GM23248 (cell line): ENCODE measurements around the gene KIAA2012. TPM values are rescaled to one million over a fixed set of nuclear protein-coding genes. Genes with fewer than 3 reads are reported as not detected.

Experiments
- DNase-seq: peaks from one replicate; pipeline ENCODE4 v3.0.0-alpha.2; 2015
- H2AFZ ChIP-seq: fragments of 200-600 bp; sonication (generic); 2 replicates; pipeline ENCODE4 v1.6.1; 2016; ENCODE audit warnings: antibody characterized with exemption
- H3F3A ChIP-seq: fragments of 200-600 bp; sonication (generic); 2 replicates; pipeline ENCODE4 v1.6.1; 2016; ENCODE audit warnings: mild to moderate bottlenecking, antibody characterized with exemption, mixed run types; ENCODE audit not compliant: insufficient read depth
- H3K27ac ChIP-seq: fragments of 200-600 bp; sonication (generic); 2 replicates; pipeline ENCODE4 v1.5.1; 2016; ENCODE audit warnings: mild to moderate bottlenecking
- H3K27me3 ChIP-seq: fragments of 200-600 bp; sonication (generic); replicated peaks from 2 replicates; pipeline ENCODE4 v1.6.1; 2016; ENCODE audit warnings: mild to moderate bottlenecking; ENCODE audit not compliant: insufficient read depth
- H3K36me3 ChIP-seq: fragments of 200-600 bp; sonication (generic); 2 replicates; pipeline ENCODE4 v1.6.1; 2016; ENCODE audit warnings: low read depth, mild to moderate bottlenecking
- H3K4me1 ChIP-seq: fragments of 200-600 bp; sonication (generic); 2 replicates; pipeline ENCODE4 v1.6.1; 2016; ENCODE audit warnings: mild to moderate bottlenecking; ENCODE audit not compliant: insufficient read depth
- H3K4me2 ChIP-seq: fragments of 200-600 bp; sonication (generic); one replicate; pipeline ENCODE4 v1.6.1; 2016; ENCODE audit warnings: mild to moderate bottlenecking; ENCODE audit not compliant: unreplicated experiment
- H3K4me3 ChIP-seq: fragments of 200-600 bp; sonication (generic); 2 replicates; pipeline ENCODE4 v1.5.1; 2016; ENCODE audit warnings: mild to moderate bottlenecking
- H3K79me2 ChIP-seq: fragments of 200-600 bp; sonication (generic); 2 replicates; pipeline ENCODE4 v1.6.1; 2016; ENCODE audit warnings: mild to moderate bottlenecking; ENCODE audit not compliant: insufficient read depth
- H3K9ac ChIP-seq: fragments of 200-600 bp; sonication (generic); 2 replicates; pipeline ENCODE4 v1.6.1; 2016; ENCODE audit warnings: mild to moderate bottlenecking
- H3K9me2 ChIP-seq: fragments of 200-600 bp; sonication (generic); 2 replicates; pipeline ENCODE4 v1.6.1; 2016; ENCODE audit warnings: mixed run types, mild to moderate bottlenecking, moderate library complexity; ENCODE audit not compliant: insufficient read depth
- H3K9me3 ChIP-seq: fragments of 200-600 bp; sonication (generic); one replicate; pipeline ENCODE4 v1.6.1; 2017; ENCODE audit warnings: low read depth
- H4K20me1 ChIP-seq: fragments of 200-600 bp; sonication (generic); 2 replicates; pipeline ENCODE4 v1.6.0; 2016; ENCODE audit not compliant: insufficient read depth
- EZH2 ChIP-seq: fragments of 200-600 bp; sonication (generic); IDR thresholded peaks from 2 replicates; pipeline ENCODE4 v1.6.1; 2018; ENCODE audit warnings: antibody characterized with exemption, mild to moderate bottlenecking; ENCODE audit not compliant: insufficient read depth, poor library complexity, severe bottlenecking
- EZH2phosphoT487 ChIP-seq: fragments of 200-600 bp; sonication (generic); IDR thresholded peaks from 2 replicates; pipeline ENCODE4 v1.6.1; 2018; ENCODE audit warnings: antibody characterized with exemption, moderate library complexity, mild to moderate bottlenecking, low read depth; ENCODE audit not compliant: insufficient read depth
- WGBS, 2 experiments: methylation state at CpG; one replicate each; pipeline ENCODE4 v1.1.6; 2015 to 2017; ENCODE audit warnings: low lambda C conversion rate in 2 of 2, low coverage in 1 of 2; ENCODE audit errors: missing lambda C conversion rate in 2 of 2; 5-methylcytosine and 5-hydroxymethylcytosine counted together
- in situ Hi-C: fragments of 300-500 bp; cut with MboI; formaldehyde crosslinking; loops from 2 replicates; pipeline ENCODE4 v1.15.0; 2020
- polyA plus RNA-seq: library from polyadenylated mRNA; unstranded; fragments of >200 nt; fragmentation: Nextera tagmentation; extraction: Ambion mirVana; gene quantifications from 2 replicates; pipeline ENCODE4 v1.2.1, GENCODE V29; 2016
- total RNA-seq: library from RNA; depleted of rRNA; stranded (reverse); fragments of >200 nt; shearing (Covaris generic); gene quantifications from 2 replicates; pipeline ENCODE4 v1.2.3, GENCODE V29; 2014

KIAA2012 gene
- total and polyA plus RNA-seq, 2 experiments from 2014 or later: 0.18 TPM; not detected in 1

DNA sequence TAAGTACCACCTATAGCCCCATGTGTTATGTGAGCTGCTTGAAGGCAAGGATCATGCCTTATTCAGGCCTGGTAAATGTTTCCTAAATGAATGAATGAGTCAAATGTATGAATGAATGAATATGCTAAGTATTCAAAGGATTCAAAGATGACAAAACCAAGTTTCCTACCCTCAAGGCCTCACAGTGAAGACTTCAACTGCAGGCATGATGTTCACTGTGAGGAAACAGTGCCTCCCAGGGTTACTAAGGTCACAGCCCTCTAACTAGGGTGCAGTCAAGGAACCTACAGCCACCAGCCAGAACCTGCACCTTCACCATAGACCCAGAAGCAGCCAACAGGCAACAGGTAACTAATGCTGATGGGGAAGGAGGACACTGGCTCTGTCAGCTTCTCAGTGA lies 96.1 kb downstream of the KIAA2012 start:
- Histone ChIP-seq H3K4me2 (no peak overlapping the region), H3F3A (no peaks in the 10 kb centered on the region), H3K27me3 (no peaks in the 10 kb centered on the region), H3K4me1 (no peaks in the 10 kb centered on the region), H4K20me1 (no peaks in the 10 kb centered on the region), H3K4me3 (no peak overlapping the region), H3K9me2 (no peaks in the 10 kb centered on the region), H3K9me3 (no peaks in the 10 kb centered on the region), H2AFZ (no peak overlapping the region), H3K9ac (no peak overlapping the region), H3K36me3 (no peaks in the 10 kb centered on the region), H3K27ac (no peak overlapping the region), H3K79me2 (no peaks in the 10 kb centered on the region)
- in situ Hi-C loops: loop anchor here (5.0 kb wide), 1 partner anchor 132 kb away; no protein-coding TSS in a partner anchor
- peak; percentile 23 for DNase-seq
- no peak for TF ChIP-seq EZH2
- no peak for TF ChIP-seq EZH2phosphoT487

- H3K4me2 ChIP-seq: no peak overlapping the region
- no peak overlapping the region for H3K27ac ChIP-seq
- in situ Hi-C loops: loop anchor here (5.0 kb wide), 1 partner anchor 133 kb away; no protein-coding TSS in a partner anchor
- H2AFZ ChIP-seq: no peak overlapping the region
- H3K9ac ChIP-seq: no peak overlapping the region
- 96 to 98% methylated on average over 8 of the region's 8 CpGs for WGBS, 2 experiments
- no peaks in the 10 kb centered on the region for H3K36me3 ChIP-seq
- no peaks in the 10 kb centered on the region for H3K4me1 ChIP-seq
- no peaks in the 10 kb centered on the region for H3K9me2 ChIP-seq
- no peak overlapping the region for H3K4me3 ChIP-seq
- H3K79me2 ChIP-seq: no peaks in the 10 kb centered on the region
- TF ChIP-seq EZH2: no peak
- no peak for TF ChIP-seq EZH2phosphoT487
- no peaks in the 10 kb centered on the region for H3K27me3 ChIP-seq
- H3F3A ChIP-seq: no peaks in the 10 kb centered on the region
- no peak for DNase-seq
- no peaks in the 10 kb centered on the region for H4K20me1 ChIP-seq
- H3K9me3 ChIP-seq: no peaks in the 10 kb centered on the region
These were observed 96.9 kb downstream of the KIAA2012 start for GRCh38 chr2:202169832-202170424.

DNA sequence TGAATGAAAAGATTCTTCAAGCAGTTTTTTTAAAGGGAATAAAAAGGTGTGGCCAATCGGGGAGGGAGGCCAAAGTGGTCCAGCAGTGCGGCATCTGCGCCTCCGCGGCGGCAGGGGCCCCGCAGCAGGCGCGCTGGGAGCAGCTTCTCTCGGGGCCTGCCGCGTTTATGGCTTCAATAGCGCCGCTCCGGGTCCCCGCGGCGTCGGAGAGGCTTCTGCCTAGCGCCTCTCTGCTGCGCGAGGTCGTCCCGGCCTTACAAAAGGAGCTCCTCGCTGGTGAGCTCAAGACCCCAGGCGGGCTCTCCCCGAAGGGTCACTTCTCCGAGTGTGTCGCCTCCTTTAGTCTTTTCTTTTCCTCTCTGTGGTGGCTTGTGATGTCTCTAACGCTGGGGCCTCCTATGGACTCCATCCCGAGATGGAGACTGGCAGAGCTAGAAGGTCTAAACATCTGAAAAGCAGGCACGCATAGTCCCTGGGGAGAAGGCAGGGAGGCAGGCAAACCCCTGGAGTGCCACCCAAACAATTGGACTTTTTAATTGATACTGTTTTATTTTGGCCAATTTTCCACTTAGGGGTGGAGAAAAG lies 98.3 kb downstream of the KIAA2012 start:
- DNase-seq: peak; percentile 61
- no peak overlapping the region for H3K27ac ChIP-seq
- H3K9me3 ChIP-seq: no peaks in the 10 kb centered on the region
- no peaks in the 10 kb centered on the region for H3F3A ChIP-seq
- H3K79me2 ChIP-seq: no peaks in the 10 kb centered on the region
- H3K4me3 ChIP-seq: peak overlapping the region; percentile 55
- H3K9ac ChIP-seq: peak overlapping the region; percentile 23
- 11 to 12% methylated on average over 27 to 32 of the region's 32 CpGs for WGBS, 2 experiments
- peak overlapping the region; percentile 92 for H2AFZ ChIP-seq
- no peaks in the 10 kb centered on the region for H3K27me3 ChIP-seq
- in situ Hi-C loops: no loop called here
- H3K36me3 ChIP-seq: no peaks in the 10 kb centered on the region
- peak overlapping the region; percentile 59 for H3K4me2 ChIP-seq
- no peaks in the 10 kb centered on the region for H3K4me1 ChIP-seq
- no peaks in the 10 kb centered on the region for H3K9me2 ChIP-seq
- TF ChIP-seq EZH2phosphoT487 (no peak), EZH2 (no peak)
- H4K20me1 ChIP-seq: no peaks in the 10 kb centered on the region

GRCh38 chr2:202172439-202173211 lies 99.6 kb downstream of the KIAA2012 start:
- in situ Hi-C loops: no loop called here
- Histone ChIP-seq H2AFZ (no peak overlapping the region), H4K20me1 (no peaks in the 10 kb centered on the region), H3K4me3 (no peak overlapping the region), H3F3A (no peaks in the 10 kb centered on the region), H3K27ac (no peak overlapping the region), H3K9me2 (no peaks in the 10 kb centered on the region), H3K79me2 (no peaks in the 10 kb centered on the region), H3K27me3 (no peaks in the 10 kb centered on the region), H3K36me3 (no peaks in the 10 kb centered on the region), H3K9ac (no peak overlapping the region), H3K9me3 (no peaks in the 10 kb centered on the region), H3K4me1 (no peaks in the 10 kb centered on the region), H3K4me2 (no peak overlapping the region)
- TF ChIP-seq EZH2phosphoT487: no peak
- TF ChIP-seq EZH2: no peak
- WGBS, 2 experiments: 74 to 75% methylated on average over 6 of the region's 6 CpGs
- no peak for DNase-seq
